Stomach (tissue), 9 donors: ENCODE results near the gene CLASRP. TPM values are rescaled to one million over a fixed set of nuclear protein-coding genes. Genes with fewer than 3 reads are reported as not detected.

Experiments
- DNase-seq, 2 donors: peaks; one replicate each; pipeline versions ENCODE4 v3.0.0 to v3.0.0-alpha.2; 2013 to 2019
- H3K27ac ChIP-seq, 5 donors: fragments of 200-600 bp in 4 of 5; sonication (generic) in 4 of 5; one replicate each; pipeline ENCODE4 v1.5.1; 2013 to 2019; ENCODE audit warnings: mild to moderate bottlenecking in 1 of 5, moderate library complexity in 1 of 5
- H3K27me3 ChIP-seq, 3 donors: fragments of 200-600 bp; sonication (generic); one replicate each; pipeline ENCODE4 v1.5.1; 2017 to 2019; ENCODE audit warnings: mixed run types in 1 of 3
- H3K36me3 ChIP-seq, 4 donors: fragments of 200-600 bp; sonication (generic); 1 replicate in 3 of 4; 2 replicates in 1 of 4; pipeline ENCODE4 v1.5.1; 2016 to 2019
- H3K4me1 ChIP-seq, 4 donors: fragments of 200-600 bp; sonication (generic); one replicate each; pipeline ENCODE4 v1.5.1; 2016 to 2019
- H3K4me3 ChIP-seq, 4 donors: fragments of 200-600 bp; sonication (generic) in 3 of 4; one replicate each; pipeline ENCODE4 v1.5.1; 2016 to 2019; ENCODE audit warnings: mild to moderate bottlenecking in 1 of 4
- H3K9me3 ChIP-seq, 4 donors: fragments of 200-600 bp; sonication (generic); one replicate each; pipeline ENCODE4 v1.5.1; 2016 to 2019
- EP300 ChIP-seq: sonication (generic); formaldehyde crosslinking; IDR thresholded peaks from one replicate; pipeline ENCODE4 v1.6.1; 2017; ENCODE audit warnings: antibody characterized with exemption
- POLR2A ChIP-seq, 4 donors: fragments of 450-650 bp; IDR thresholded peaks; one replicate each; pipeline ENCODE4 v1.6.1; 2016; ENCODE audit warnings: antibody characterized with exemption in 4 of 4, control low read depth in 2 of 4, mild to moderate bottlenecking in 1 of 4, moderate library complexity in 1 of 4
- POLR2AphosphoS5 ChIP-seq, 3 donors: sonication (generic); formaldehyde crosslinking; IDR thresholded peaks; one replicate each; pipeline ENCODE4 v1.6.1; 2016; ENCODE audit warnings: antibody characterized with exemption in 3 of 3
- WGBS, 5 donors: extraction: QIAGEN DNeasy Blood & Tissue Kit in 3 of 5; methylation state at CpG; one replicate each; pipeline versions ENCODE4 v1.1.5 to v1.1.7; 2013 to 2018; 5-methylcytosine and 5-hydroxymethylcytosine counted together
- intact Hi-C: fragments of 100-400 bp; cut with DNase I; formaldehyde crosslinking; loops from one replicate; pipeline ENCODE4 v1.15.1; 2023; ENCODE audit warnings: low total_unique reads
- polyA plus RNA-seq, 3 donors: library from polyadenylated mRNA; stranded (reverse); fragments of 200-250 nt; gene quantifications; one replicate each; pipeline ENCODE4 v1.2.3, GENCODE V29; 2013
- total RNA-seq, 5 donors: library from RNA; depleted of rRNA; stranded (reverse); fragments of >200 nt; gene quantifications; one replicate each; pipeline versions ENCODE4 v1.1.0 to v1.2.3, GENCODE V29; 2014 to 2016
- TF ChIP-seq, protein P1 (sequence below), 7 experiments: fragments of 450-650 bp in 4 of 7; fragments of 200-600 bp in 3 of 7; sonication (generic) in 3 of 7; IDR thresholded peaks; one replicate each; pipeline ENCODE4 v1.5.1; 2016 to 2019; ENCODE audit warnings: antibody characterized with exemption in 7 of 7, control low read depth in 2 of 7, mild to moderate bottlenecking in 1 of 7
- donor health status: healthy with polysubstance abuse.
- donor health status: Bipolar disorder and iron deficiency.
- donor health status: healthy.

The CLASRP gene
- total and polyA plus RNA-seq, 8 donors = 27.0 to 491 (median 109) TPM

DNA sequence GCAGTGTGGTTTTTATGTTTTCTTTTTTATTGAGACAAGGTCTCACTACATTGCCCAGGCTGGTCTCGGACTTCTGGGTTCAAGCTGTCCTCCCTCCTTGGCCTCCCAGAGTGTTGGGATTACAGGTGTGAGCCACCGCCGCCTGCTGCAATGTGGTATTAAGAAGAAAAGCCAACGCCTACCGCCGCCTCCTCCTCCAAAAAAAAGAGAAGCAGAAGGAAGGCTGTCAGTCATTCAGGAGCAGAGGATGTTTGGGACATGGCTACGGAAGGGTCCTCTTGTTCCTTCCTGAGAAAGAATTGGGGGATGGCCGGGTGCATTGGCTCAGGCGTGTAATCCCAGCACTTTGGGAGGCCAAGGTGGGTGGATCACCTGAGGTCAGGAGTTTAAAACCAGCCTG, 55.3 kb downstream of the CLASRP start:
- Histone ChIP-seq H3K36me3 (peaks cover 10 to 12% (median 11%) of the 10 kb centered on the region in 4 donors), H3K27ac (peak overlapping the region in 3 of 5 donors; percentile 80 to 94 (median 89)), H3K4me1 (peaks cover 68 to 88% (median 74%) of the 10 kb centered on the region in 4 donors), H3K27me3 (no peaks in the 10 kb centered on the region), H3K4me3 (peak overlapping the region; percentile 86 to 100 (median 94)), H3K9me3 (no peaks in the 10 kb centered on the region)
- intact Hi-C loops = no loop called here
- no peak for DNase-seq
- WGBS, 5 donors = 27 to 46% (median 43%) methylated on average over 9 of the region's 9 CpGs
- TF ChIP-seq, protein P1, sequence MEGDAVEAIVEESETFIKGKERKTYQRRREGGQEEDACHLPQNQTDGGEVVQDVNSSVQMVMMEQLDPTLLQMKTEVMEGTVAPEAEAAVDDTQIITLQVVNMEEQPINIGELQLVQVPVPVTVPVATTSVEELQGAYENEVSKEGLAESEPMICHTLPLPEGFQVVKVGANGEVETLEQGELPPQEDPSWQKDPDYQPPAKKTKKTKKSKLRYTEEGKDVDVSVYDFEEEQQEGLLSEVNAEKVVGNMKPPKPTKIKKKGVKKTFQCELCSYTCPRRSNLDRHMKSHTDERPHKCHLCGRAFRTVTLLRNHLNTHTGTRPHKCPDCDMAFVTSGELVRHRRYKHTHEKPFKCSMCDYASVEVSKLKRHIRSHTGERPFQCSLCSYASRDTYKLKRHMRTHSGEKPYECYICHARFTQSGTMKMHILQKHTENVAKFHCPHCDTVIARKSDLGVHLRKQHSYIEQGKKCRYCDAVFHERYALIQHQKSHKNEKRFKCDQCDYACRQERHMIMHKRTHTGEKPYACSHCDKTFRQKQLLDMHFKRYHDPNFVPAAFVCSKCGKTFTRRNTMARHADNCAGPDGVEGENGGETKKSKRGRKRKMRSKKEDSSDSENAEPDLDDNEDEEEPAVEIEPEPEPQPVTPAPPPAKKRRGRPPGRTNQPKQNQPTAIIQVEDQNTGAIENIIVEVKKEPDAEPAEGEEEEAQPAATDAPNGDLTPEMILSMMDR (IDR thresholded peaks at IDR 0.05) = no peak
- TF ChIP-seq POLR2AphosphoS5 (IDR thresholded peaks at IDR 0.05) = no peak

DNA sequence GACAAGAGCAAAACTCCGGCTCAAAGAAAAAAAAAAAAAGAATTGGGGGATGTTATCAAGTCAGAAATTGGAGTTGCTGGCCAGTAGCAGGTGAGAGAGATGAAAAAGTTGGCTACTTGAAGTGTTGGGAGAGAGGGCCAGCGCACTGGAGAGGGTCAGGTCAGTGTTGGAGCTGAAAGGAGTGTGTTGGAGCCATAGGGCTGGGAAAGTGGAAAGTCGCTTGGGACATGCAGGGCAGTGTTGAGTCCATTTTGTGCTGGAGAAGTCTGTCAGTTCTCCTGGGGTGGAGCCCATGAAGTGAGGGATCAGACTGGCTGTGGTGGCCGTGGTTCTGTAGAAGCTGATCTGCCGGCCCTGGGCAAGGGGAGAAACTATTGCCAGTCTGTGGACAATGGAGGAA, 55.9 kb downstream of the CLASRP start:
- WGBS, 5 donors = 30 to 62% (median 36%) methylated on average over 5 of the region's 5 CpGs
- Histone ChIP-seq H3K4me3 (peak overlapping the region; percentile 86 to 100 (median 94)), H3K4me1 (peaks cover 74 to 89% (median 79%) of the 10 kb centered on the region in 4 donors), H3K27ac (peak overlapping the region in 4 of 5 donors; percentile 52 to 94 (median 84)), H3K27me3 (no peaks in the 10 kb centered on the region), H3K36me3 (peaks cover 9 to 12% (median 10%) of the 10 kb centered on the region in 4 donors), H3K9me3 (no peaks in the 10 kb centered on the region)
- TF ChIP-seq, protein P1 (IDR thresholded peaks at IDR 0.05) = no peak
- TF ChIP-seq EP300 (no peak), POLR2AphosphoS5 (IDR thresholded peaks at IDR 0.05) (no peak), POLR2A (IDR thresholded peaks at IDR 0.05) (no peak)
- intact Hi-C loops = no loop called here
- DNase-seq = no peak

DNA sequence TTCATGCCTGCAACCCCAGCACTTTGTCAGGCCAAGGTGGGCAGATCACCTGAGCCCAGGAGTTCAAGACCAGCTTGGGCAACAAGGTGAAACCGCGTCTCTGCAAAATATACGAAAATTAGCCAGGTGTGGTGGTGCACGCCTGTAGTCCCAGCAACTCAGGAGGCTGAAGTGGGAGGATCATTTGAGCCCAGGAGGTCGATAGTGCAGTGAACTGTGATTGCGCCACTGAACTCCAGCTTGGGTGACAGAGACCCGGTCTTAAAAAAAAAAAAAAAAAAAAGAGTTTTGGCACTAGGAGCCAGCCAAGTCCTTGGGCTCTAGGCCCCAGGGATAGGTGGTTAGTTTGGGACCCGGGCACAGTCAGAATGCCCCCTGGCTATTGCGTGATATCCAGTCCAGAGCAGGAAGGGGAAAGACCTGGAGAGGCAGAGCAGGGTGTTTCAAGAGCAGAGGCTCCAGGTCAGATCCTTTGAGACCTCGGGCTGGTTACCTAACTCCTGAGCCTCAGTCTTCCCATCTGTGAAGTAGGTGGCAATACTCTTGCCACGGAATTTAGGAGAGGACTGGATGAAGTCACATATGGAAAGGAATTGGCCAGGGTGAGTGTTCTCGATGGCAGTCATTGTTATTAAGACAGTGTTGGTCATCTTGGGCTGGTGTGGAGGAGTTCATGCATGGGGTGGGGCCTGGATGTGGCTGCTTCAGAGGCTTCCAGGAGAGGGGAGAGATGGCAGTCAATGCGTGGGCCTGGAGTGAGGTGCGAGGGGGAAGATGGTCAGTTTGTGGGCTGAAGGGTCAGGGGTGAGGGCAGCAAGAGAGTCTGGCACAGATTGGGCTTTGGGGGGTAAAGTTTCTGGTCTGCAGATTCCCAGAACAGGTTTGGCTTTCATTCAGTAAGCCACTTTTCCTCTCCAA, 56.9 kb downstream of the CLASRP start:
- Histone ChIP-seq H3K27me3 (no peaks in the 10 kb centered on the region), H3K36me3 (peaks cover 0 to 2% (median under 1%) of the 10 kb centered on the region in 4 donors), H3K4me1 (peaks cover 76 to 89% (median 80%) of the 10 kb centered on the region in 4 donors), H3K9me3 (no peaks in the 10 kb centered on the region), H3K4me3 (peak overlapping the region in 2 of 4 donors; percentile 89 to 100), H3K27ac (peak overlapping the region; percentile 48 to 94 (median 80))
- TF ChIP-seq EP300 (no peak), POLR2AphosphoS5 (IDR thresholded peaks at IDR 0.05) (no peak), POLR2A (IDR thresholded peaks at IDR 0.05) (no peak)
- TF ChIP-seq, protein P1 (IDR thresholded peaks at IDR 0.05) = no peak
- WGBS, 5 donors = 80 to 86% (median 84%) methylated on average over 14 of the region's 14 CpGs
- intact Hi-C loops = no loop called here
- no peak for DNase-seq

- no peak for TF ChIP-seq POLR2A (IDR thresholded peaks at IDR 0.05)
- TF ChIP-seq POLR2AphosphoS5 (IDR thresholded peaks at IDR 0.05) = no peak
- TF ChIP-seq, protein P1 (IDR thresholded peaks at IDR 0.05) = no peak
- no peak for TF ChIP-seq EP300
- no peak for DNase-seq
- peak overlapping the region; percentile 82 to 94 (median 87) for H3K27ac ChIP-seq
- H3K36me3 ChIP-seq = no peaks in the 10 kb centered on the region
- H3K4me1 ChIP-seq = peaks cover 81 to 92% (median 83%) of the 10 kb centered on the region in 4 donors
- H3K27me3 ChIP-seq = no peaks in the 10 kb centered on the region
- WGBS, 5 donors = 76 to 82% (median 81%) methylated on average over 7 of the region's 7 CpGs
- no peak overlapping the region for H3K4me3 ChIP-seq
- no peaks in the 10 kb centered on the region for H3K9me3 ChIP-seq
- intact Hi-C loops = no loop called here
These were observed 57.9 kb downstream of the CLASRP start for GRCh38 chr19:45096700-45097099.
